Smooth muscle cell (in vitro differentiated cells): ENCODE results near the gene TRIM7. TPM values are rescaled to one million over a fixed set of nuclear protein-coding genes. Genes with fewer than 3 reads are reported as not detected.
"Not testable (repeated sequence)": the region's sequence is repeated elsewhere in the genome, so short reads cannot be mapped to it uniquely, and the experiment has no call there.

Source experiments
- DNase-seq: peaks from one replicate; lab custom pipeline; 2025; ENCODE audit not compliant: unreplicated experiment; lab: John Stamatoyannopoulos, UW
- H2AFZ ChIP-seq: fragments of 200-600 bp; sonication (generic); 2 replicates; pipeline ENCODE4 v1.6.0; 2016; ENCODE audit warnings: antibody characterized with exemption, low read depth, mild to moderate bottlenecking
- H3F3A ChIP-seq: fragments of 200-600 bp; sonication (generic); 2 replicates; pipeline ENCODE4 v1.6.0; 2017; ENCODE audit warnings: antibody characterized with exemption, low read depth
- H3K27ac ChIP-seq: fragments of 200-600 bp; sonication (generic); 2 replicates; pipeline ENCODE4 v1.5.1; 2016; ENCODE audit warnings: low read depth, mild to moderate bottlenecking
- H3K27me3 ChIP-seq: fragments of 200-600 bp; sonication (generic); 2 replicates; pipeline ENCODE4 v1.6.1; 2016; ENCODE audit warnings: low read depth, mild to moderate bottlenecking
- H3K36me3 ChIP-seq: fragments of 200-600 bp; sonication (generic); 2 replicates; pipeline ENCODE4 v1.5.1; 2016; ENCODE audit warnings: low read depth
- H3K4me1 ChIP-seq: fragments of 200-600 bp; sonication (generic); 2 replicates; pipeline ENCODE4 v1.5.1; 2016; ENCODE audit warnings: low read depth
- H3K4me2 ChIP-seq: fragments of 200-600 bp; sonication (generic); 2 replicates; pipeline ENCODE4 v1.6.0; 2016; ENCODE audit warnings: mild to moderate bottlenecking
- H3K4me3 ChIP-seq: fragments of 200-600 bp; sonication (generic); 2 replicates; pipeline ENCODE4 v1.5.1; 2016; ENCODE audit warnings: mild to moderate bottlenecking
- H3K79me2 ChIP-seq: fragments of 200-600 bp; sonication (generic); 2 replicates; pipeline ENCODE4 v1.6.0; 2016; ENCODE audit warnings: low read depth, mild to moderate bottlenecking
- H3K9ac ChIP-seq: fragments of 200-600 bp; sonication (generic); 2 replicates; pipeline ENCODE4 v1.6.0; 2016; ENCODE audit warnings: low read depth
- H3K9me3 ChIP-seq: fragments of 200-600 bp; sonication (generic); replicated peaks from 2 replicates; pipeline ENCODE4 v1.5.1; 2016; ENCODE audit warnings: low read depth
- H4K20me1 ChIP-seq: fragments of 200-600 bp; sonication (generic); 2 replicates; pipeline ENCODE4 v1.6.0; 2016; ENCODE audit warnings: low read depth
- WGBS: methylation state at CpG from one replicate; pipeline ENCODE4 v1.1.7; 2016; ENCODE audit warnings: low lambda C conversion rate; 5-methylcytosine and 5-hydroxymethylcytosine counted together
- polyA plus RNA-seq: library from polyadenylated mRNA; unstranded; fragments of >200 nt; fragmentation: Nextera tagmentation; extraction: Ambion mirVana; gene quantifications from 2 replicates; pipeline ENCODE4 v1.2.1, GENCODE V29; 2016
- total RNA-seq: library from RNA; depleted of rRNA; stranded (reverse); fragments of >200 nt; gene quantifications from 2 replicates; pipeline ENCODE4 v1.2.3, GENCODE V29; 2014
- TF ChIP-seq, protein P1 (sequence below): fragments of 200-600 bp; sonication (generic); IDR thresholded peaks from 2 replicates; pipeline ENCODE4 v1.5.1; 2017; ENCODE audit warnings: borderline replicate concordance, mild to moderate bottlenecking, antibody characterized with exemption; ENCODE audit not compliant: insufficient read depth, poor library complexity, severe bottlenecking

TRIM7 gene
- total and polyA plus RNA-seq, 2 experiments from 2014 or later = not detected

DNA sequence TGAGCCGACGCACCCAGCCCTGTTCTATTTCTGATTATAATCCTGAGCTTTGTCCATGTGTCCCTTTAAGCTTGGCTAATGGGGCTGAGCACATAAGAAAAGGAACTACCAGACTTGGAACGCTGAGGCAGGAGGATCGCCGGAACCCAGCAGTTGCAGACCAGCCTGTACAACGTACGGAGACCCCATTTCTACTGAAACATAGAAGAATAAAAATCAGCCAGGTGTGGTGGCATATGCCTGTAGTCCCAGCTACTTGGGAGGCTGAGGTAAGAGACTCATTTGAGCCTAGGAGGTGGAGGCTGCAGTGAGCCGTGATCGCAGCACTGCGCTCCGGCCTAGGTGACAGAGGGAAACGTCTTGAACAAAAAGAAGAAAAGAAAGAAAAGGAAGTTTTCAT is 22.3 kb downstream of the TRIM7 start:
- WGBS = 98% methylated on average over 11 of the region's 12 CpGs
- no peak overlapping the region for H3K4me2 ChIP-seq
- TF ChIP-seq, protein P1, sequence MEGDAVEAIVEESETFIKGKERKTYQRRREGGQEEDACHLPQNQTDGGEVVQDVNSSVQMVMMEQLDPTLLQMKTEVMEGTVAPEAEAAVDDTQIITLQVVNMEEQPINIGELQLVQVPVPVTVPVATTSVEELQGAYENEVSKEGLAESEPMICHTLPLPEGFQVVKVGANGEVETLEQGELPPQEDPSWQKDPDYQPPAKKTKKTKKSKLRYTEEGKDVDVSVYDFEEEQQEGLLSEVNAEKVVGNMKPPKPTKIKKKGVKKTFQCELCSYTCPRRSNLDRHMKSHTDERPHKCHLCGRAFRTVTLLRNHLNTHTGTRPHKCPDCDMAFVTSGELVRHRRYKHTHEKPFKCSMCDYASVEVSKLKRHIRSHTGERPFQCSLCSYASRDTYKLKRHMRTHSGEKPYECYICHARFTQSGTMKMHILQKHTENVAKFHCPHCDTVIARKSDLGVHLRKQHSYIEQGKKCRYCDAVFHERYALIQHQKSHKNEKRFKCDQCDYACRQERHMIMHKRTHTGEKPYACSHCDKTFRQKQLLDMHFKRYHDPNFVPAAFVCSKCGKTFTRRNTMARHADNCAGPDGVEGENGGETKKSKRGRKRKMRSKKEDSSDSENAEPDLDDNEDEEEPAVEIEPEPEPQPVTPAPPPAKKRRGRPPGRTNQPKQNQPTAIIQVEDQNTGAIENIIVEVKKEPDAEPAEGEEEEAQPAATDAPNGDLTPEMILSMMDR = no peak
- no peak overlapping the region for H3K4me3 ChIP-seq
- no peaks in the 10 kb centered on the region for H4K20me1 ChIP-seq
- H3K79me2 ChIP-seq = no peaks in the 10 kb centered on the region
- DNase-seq = no peak
- peaks cover 3% of the 10 kb centered on the region for H3F3A ChIP-seq
- no peaks in the 10 kb centered on the region for H3K9me3 ChIP-seq
- H3K27ac ChIP-seq = no peak overlapping the region
- H3K9ac ChIP-seq = no peak overlapping the region
- H3K4me1 ChIP-seq = no peaks in the 10 kb centered on the region
- H2AFZ ChIP-seq = no peak overlapping the region
- H3K36me3 ChIP-seq = no peaks in the 10 kb centered on the region
- H3K27me3 ChIP-seq = no peaks in the 10 kb centered on the region

DNA sequence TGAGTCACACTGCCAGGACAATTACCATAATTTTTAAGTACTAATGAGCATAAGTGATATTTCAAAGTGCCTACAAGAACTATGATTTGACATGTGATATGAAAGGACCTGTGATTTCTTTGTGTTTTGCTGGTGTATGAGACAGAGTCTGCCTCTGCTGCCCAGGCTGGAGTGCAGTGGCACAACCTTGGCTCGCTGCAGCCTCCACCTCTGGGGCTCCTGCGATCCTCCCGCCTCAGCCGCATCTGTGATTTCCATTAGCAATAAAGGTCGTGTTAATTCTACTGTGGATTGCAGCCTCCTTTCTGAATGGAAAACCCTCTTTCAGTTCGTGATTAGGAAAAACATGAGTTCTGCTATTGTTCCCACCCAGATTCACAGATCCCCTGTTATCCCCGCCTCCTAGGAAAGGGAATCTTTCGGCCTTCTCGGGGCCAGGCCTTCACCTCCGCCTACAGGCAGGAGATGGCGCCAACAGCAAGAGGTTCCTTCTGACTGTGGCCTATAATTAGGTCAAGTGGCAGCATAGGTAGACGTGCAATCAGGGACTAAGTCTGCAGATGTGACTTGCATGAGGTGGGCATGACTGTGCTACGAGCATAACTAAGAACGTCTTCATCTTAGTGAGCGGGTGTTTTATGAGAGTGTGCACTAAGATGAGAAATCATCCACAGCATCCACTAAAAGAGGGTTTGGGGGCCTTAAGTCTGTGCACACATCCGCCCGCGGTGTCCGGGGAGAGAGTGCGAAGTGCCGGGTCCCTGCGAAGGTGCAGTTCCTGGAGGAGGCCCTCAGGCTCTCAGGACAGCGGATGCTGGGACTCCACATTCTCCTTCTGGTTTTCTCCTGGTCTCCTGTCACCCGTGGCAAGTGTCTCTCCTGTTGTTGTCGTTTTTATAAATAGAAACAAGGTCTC is 23.1 kb downstream of the TRIM7 start:
- Histone ChIP-seq H3K27ac (no peak overlapping the region), H3K4me3 (no peak overlapping the region), H3K36me3 (no peaks in the 10 kb centered on the region), H3K79me2 (no peaks in the 10 kb centered on the region), H3K9ac (no peak overlapping the region), H3K27me3 (no peaks in the 10 kb centered on the region), H3K4me2 (no peak overlapping the region), H3K9me3 (no peaks in the 10 kb centered on the region), H3F3A (peaks cover 3% of the 10 kb centered on the region), H4K20me1 (no peaks in the 10 kb centered on the region), H3K4me1 (no peaks in the 10 kb centered on the region), H2AFZ (no peak overlapping the region)
- DNase-seq = no peak
- 61% methylated on average over 25 of the region's 25 CpGs for WGBS
- TF ChIP-seq, protein P1 = peak; percentile 59

DNA sequence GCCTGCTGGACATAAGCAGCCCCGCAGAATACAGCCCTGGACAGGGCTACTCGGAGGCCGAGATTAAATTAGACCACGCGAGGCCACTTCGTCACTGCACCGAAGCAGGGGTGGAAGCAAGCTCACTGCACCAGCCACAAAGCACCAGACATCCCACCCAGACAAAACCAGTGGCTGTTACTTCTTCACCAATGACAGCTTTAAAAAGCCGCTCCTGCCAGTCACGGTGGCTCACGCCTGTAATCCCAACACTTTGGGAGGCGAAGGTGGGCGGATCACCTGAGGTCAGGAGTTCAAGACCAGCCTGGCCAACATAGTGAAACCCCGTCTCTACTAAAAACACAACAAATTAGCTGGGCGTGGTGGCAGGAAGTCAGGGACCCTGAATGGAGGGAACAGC is 27.4 kb downstream of the TRIM7 start:
- H3K9me3 ChIP-seq, DNase-seq, H4K20me1 ChIP-seq, H3K36me3 ChIP-seq, H3K4me1 ChIP-seq, H3K79me2 ChIP-seq, H2AFZ ChIP-seq, H3K4me2 ChIP-seq, H3K4me3 ChIP-seq, H3K27ac ChIP-seq, H3K9ac ChIP-seq: not testable (repeated sequence)
- 81% methylated on average over 14 of the region's 14 CpGs for WGBS
- H3F3A ChIP-seq = peaks cover 10% of the 10 kb centered on the region
- H3K27me3 ChIP-seq = peaks cover 32% of the 10 kb centered on the region

DNA sequence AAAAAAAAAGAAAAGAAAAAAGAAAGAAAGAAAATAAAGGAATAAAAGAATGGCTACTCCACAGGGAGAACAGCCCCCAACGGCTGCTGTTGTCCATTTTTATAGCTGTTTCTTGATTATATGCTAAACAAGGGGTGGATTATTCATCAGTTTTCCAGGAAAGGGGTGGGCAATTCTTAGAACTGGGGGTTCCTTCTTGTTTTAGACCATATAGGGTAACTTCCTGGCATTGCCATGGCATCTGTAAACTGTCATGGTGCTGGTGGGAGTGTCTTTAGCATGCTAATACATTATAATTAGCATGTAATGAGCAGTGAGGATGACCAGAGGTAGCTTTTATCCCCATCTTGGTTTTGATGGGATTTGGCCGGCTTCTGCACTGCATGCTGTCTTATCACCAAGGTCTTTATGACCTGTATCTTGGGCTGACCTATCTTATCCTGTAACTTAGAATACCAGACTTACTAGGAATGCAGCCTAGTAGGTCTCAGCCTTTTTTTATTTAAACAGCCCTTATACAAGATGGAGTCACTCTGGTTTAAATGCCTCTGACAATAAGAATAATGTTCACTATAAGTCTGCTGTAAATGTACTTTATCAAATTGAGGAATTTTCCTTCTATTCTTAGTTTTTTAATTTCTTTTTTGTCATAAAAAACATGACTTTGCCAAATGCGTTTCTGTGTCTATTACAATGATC is 28.6 kb downstream of the TRIM7 start:
- TF ChIP-seq, protein P1 = no peak
- Histone ChIP-seq H3F3A (peaks cover 11% of the 10 kb centered on the region), H3K9me3 (no peaks in the 10 kb centered on the region), H3K36me3 (no peaks in the 10 kb centered on the region), H2AFZ (no peak overlapping the region), H4K20me1 (no peaks in the 10 kb centered on the region), H3K4me2 (no peak overlapping the region), H3K27me3 (peaks cover 43% of the 10 kb centered on the region), H3K4me1 (no peaks in the 10 kb centered on the region), H3K79me2 (no peaks in the 10 kb centered on the region), H3K4me3 (no peak overlapping the region), H3K9ac (no peak overlapping the region), H3K27ac (no peak overlapping the region)
- 85% methylated on average over 3 of the region's 3 CpGs for WGBS
- no peak for DNase-seq
